Activated CD4-positive, CD25-positive, alpha-beta regulatory T cell treated with anti-CD3 and anti-CD28 coated beads, Interleukin-2, amount 50 U/mL, for 16 hours (primary cell): Measurements from ENCODE around the gene AKR1C8.

ENCODE experiments used
- DNase-seq: peaks from one replicate; pipeline ENCODE4 v3.0.0-alpha.2; 2020; ENCODE audit warnings: low read depth, low spot score

Gene AKR1C8

GRCh38 chr10:5108658-5109416, 76.1 kb downstream of the AKR1C8 start:
- DNase-seq = no peak

- no peak for DNase-seq
Measured at GRCh38 chr10:5107860-5108526, 77.0 kb downstream of the AKR1C8 start.

- DNase-seq = no peak
Measured at GRCh38 chr10:5106553-5106952, 78.4 kb downstream of the AKR1C8 start.

- DNase-seq = no peak
Measured at GRCh38 chr10:5105626-5106025, 79.3 kb downstream of the AKR1C8 start.
